Osteoblast (primary cell): Measurements from ENCODE around the gene MAML2. TPM values are rescaled to one million over a fixed set of nuclear protein-coding genes. Genes with fewer than 3 reads are reported as not detected.

Experiments
- DNase-seq: peaks from one replicate; pipeline ENCODE4 v3.0.0; 2011; ENCODE audit warnings: low spot score, mixed read lengths; ENCODE audit not compliant: insufficient read length; ENCODE audit errors: missing footprints
- H2AFZ ChIP-seq: 2 replicates; pipeline ENCODE4 v1.6.0; 2011; ENCODE audit warnings: mild to moderate bottlenecking, low read length
- H3K27ac ChIP-seq: 2 replicates; pipeline ENCODE4 v1.5.1; 2011; ENCODE audit warnings: mild to moderate bottlenecking, low read depth, low read length, moderate library complexity
- H3K27me3 ChIP-seq: 2 replicates; pipeline ENCODE4 v1.6.0; 2012; ENCODE audit warnings: mild to moderate bottlenecking, control low read depth, inconsistent platforms, low read length, moderate library complexity; ENCODE audit not compliant: insufficient read depth
- H3K36me3 ChIP-seq: 2 replicates; pipeline ENCODE4 v1.5.1; 2011; ENCODE audit warnings: mild to moderate bottlenecking, low read length, control low read depth, moderate library complexity; ENCODE audit not compliant: insufficient read depth
- H3K4me1 ChIP-seq: 2 replicates; pipeline ENCODE4 v1.5.1; 2011; ENCODE audit warnings: mild to moderate bottlenecking, low read length, control low read depth, moderate library complexity; ENCODE audit not compliant: insufficient read depth
- H3K4me2 ChIP-seq: 2 replicates; pipeline ENCODE4 v1.6.0; 2011; ENCODE audit warnings: mild to moderate bottlenecking, low read length; ENCODE audit not compliant: insufficient read depth
- H3K4me3 ChIP-seq: fragments of 200-600 bp; sonication (generic); 3 replicates; pipeline ENCODE4 v1.5.1; 2012; ENCODE audit warnings: mild to moderate bottlenecking, low read length, inconsistent platforms; ENCODE audit not compliant: insufficient read depth
- H3K79me2 ChIP-seq: 2 replicates; pipeline ENCODE4 v1.6.0; 2012; ENCODE audit warnings: mild to moderate bottlenecking, low read length, control low read depth, inconsistent platforms; ENCODE audit not compliant: insufficient read depth
- H3K9me3 ChIP-seq: 2 replicates; pipeline ENCODE4 v1.5.1; 2011; ENCODE audit warnings: low read depth, low read length, control low read depth
- H4K20me1 ChIP-seq: 2 replicates; pipeline ENCODE4 v1.6.0; 2012; ENCODE audit warnings: mild to moderate bottlenecking, low read length, control low read depth; ENCODE audit not compliant: insufficient read depth
- CTCF ChIP-seq: IDR thresholded peaks from 2 replicates; pipeline ENCODE4 v1.5.1; 2011; ENCODE audit warnings: mild to moderate bottlenecking, low read depth, low read length, moderate library complexity; ENCODE audit errors: extremely low read depth
- total RNA-seq: library from RNA; depleted of rRNA; stranded (reverse); fragments of >200 nt; gene quantifications from 2 replicates; pipeline ENCODE4 v1.2.3, GENCODE V29; 2012

MAML2 gene
- total RNA-seq, 1 donor = 17.4 TPM

GRCh38 chr11:96056576-96056975, 286.4 kb downstream of the MAML2 start:
- DNase-seq = no peak
- H3K4me3 ChIP-seq = no peak overlapping the region
- H3K27ac ChIP-seq = peak overlapping the region; percentile 81
- TF ChIP-seq CTCF = no peak
- H3K9me3 ChIP-seq = no peaks in the 10 kb centered on the region
- H2AFZ ChIP-seq = no peak overlapping the region
- H3K4me2 ChIP-seq = peak overlapping the region; percentile 30
- H3K27me3 ChIP-seq = no peaks in the 10 kb centered on the region
- H3K79me2 ChIP-seq = peaks cover 56% of the 10 kb centered on the region
- no peaks in the 10 kb centered on the region for H3K36me3 ChIP-seq
- H3K4me1 ChIP-seq = peaks cover 56% of the 10 kb centered on the region
- no peaks in the 10 kb centered on the region for H4K20me1 ChIP-seq

- no peak overlapping the region for H3K4me3 ChIP-seq
- H3K79me2 ChIP-seq = peaks cover 54% of the 10 kb centered on the region
- no peaks in the 10 kb centered on the region for H3K9me3 ChIP-seq
- H4K20me1 ChIP-seq = no peaks in the 10 kb centered on the region
- H2AFZ ChIP-seq = no peak overlapping the region
- H3K36me3 ChIP-seq = no peaks in the 10 kb centered on the region
- no peak for TF ChIP-seq CTCF
- H3K4me1 ChIP-seq = peaks cover 52% of the 10 kb centered on the region
- peak overlapping the region; percentile 30 for H3K4me2 ChIP-seq
- peak overlapping the region; percentile 81 for H3K27ac ChIP-seq
- no peaks in the 10 kb centered on the region for H3K27me3 ChIP-seq
- DNase-seq = no peak
These were observed 287.1 kb downstream of the MAML2 start for GRCh38 chr11:96055706-96056387.

GRCh38 chr11:96054870-96055705, 287.9 kb downstream of the MAML2 start:
- no peak for DNase-seq
- H3K27ac ChIP-seq = peak overlapping the region; percentile 81
- H4K20me1 ChIP-seq = no peaks in the 10 kb centered on the region
- no peaks in the 10 kb centered on the region for H3K36me3 ChIP-seq
- H3K9me3 ChIP-seq = no peaks in the 10 kb centered on the region
- H3K4me2 ChIP-seq = peak overlapping the region; percentile 30
- no peaks in the 10 kb centered on the region for H3K27me3 ChIP-seq
- no peak overlapping the region for H2AFZ ChIP-seq
- TF ChIP-seq CTCF = peak; percentile 65
- H3K4me1 ChIP-seq = peaks cover 60% of the 10 kb centered on the region
- H3K4me3 ChIP-seq = no peak overlapping the region
- peaks cover 51% of the 10 kb centered on the region for H3K79me2 ChIP-seq
